ENCODE results near the gene RUNX1.

Gene RUNX1

DNA sequence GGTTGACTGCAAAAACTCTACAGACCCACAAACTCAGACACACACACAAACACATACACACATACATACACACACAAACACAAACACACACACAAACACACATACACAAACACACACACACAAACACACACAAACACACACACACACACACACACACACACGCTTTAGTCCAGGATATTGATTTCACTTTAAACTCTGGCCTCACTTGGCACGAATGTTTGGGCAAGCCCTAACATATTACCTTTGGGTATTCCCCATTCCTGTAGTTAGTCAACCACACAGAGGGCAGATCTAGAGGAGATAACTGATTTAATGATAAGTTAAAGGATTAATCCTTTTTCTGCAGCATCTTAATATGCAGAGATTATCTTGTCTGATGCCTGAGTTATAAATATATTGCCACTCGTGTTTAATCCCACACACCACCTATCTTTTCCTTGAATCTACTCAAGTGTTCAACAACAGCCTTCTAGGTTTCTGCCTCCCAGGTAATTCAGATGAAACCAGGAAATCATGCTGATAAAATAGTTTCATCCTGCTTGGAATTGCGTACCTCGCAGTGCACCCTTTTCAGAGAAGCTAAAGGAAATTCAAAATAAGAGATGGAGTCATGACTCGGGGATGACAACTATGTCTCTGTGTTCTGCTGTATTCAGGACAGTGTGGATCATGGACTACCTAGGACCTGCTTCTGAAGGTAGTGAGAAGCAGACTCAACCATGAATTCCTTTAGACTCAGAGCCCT is 14.5 kb upstream of the RUNX1 start:
- no peak overlapping the region for H3K4me3 ChIP-seq (ENCODE audit: low read depth, low read length)
- no peak for DNase-seq (ENCODE audit: low read depth)
- TF ChIP-seq, protein P1, sequence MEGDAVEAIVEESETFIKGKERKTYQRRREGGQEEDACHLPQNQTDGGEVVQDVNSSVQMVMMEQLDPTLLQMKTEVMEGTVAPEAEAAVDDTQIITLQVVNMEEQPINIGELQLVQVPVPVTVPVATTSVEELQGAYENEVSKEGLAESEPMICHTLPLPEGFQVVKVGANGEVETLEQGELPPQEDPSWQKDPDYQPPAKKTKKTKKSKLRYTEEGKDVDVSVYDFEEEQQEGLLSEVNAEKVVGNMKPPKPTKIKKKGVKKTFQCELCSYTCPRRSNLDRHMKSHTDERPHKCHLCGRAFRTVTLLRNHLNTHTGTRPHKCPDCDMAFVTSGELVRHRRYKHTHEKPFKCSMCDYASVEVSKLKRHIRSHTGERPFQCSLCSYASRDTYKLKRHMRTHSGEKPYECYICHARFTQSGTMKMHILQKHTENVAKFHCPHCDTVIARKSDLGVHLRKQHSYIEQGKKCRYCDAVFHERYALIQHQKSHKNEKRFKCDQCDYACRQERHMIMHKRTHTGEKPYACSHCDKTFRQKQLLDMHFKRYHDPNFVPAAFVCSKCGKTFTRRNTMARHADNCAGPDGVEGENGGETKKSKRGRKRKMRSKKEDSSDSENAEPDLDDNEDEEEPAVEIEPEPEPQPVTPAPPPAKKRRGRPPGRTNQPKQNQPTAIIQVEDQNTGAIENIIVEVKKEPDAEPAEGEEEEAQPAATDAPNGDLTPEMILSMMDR (IDR thresholded peaks at IDR 0.05; ENCODE audit: low read depth, low read length, missing control alignments), result no peak

DNA sequence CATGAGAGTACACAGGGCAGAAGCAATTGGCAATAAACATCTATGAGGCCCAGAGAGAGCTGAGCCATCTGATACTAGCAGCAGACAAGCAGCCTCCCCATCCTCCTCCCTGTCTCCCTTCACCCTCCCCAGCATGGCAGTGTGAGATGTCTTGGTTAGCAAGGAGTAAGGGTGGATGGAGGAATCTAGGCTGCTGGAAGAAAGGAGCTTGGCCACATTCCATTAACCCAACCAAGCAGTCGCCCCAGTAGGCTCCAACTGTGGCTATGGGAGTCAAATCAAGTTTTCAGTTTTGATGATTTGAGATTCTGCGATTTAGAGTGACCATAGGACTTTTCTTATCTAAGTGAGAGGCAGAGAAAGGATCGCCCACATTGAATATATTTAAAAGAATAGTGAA is 12.9 kb upstream of the RUNX1 start:
- TF ChIP-seq, protein P1 (IDR thresholded peaks at IDR 0.05; ENCODE audit: low read depth, low read length, missing control alignments), result no peak
- H3K4me3 ChIP-seq (ENCODE audit: low read depth, low read length), result no peak overlapping the region
- no peak for DNase-seq (ENCODE audit: low read depth)

DNA sequence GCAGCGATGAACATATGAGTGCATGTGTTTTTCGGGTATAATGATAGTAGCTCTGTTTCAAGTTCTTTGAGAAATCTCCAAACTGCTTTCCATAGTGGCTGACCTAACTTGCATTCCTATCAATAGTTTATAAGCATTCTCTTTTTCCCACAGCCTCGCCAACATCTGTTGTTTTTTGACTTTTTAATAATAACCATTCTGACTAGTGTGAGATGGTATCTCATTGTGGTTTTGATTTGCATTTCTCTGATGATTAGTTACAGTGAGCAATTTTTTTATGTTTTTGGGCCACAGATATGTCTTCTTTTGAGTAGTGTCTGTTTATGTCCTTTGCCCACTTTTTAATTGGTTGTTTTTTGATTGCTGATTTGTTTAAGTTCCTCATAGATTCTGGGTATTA is 10.6 kb upstream of the RUNX1 start:
- TF ChIP-seq, protein P1 (IDR thresholded peaks at IDR 0.05; ENCODE audit: low read depth, low read length, missing control alignments), result no peak
- H3K4me3 ChIP-seq (ENCODE audit: low read depth, low read length), result no peak overlapping the region
- no peak for DNase-seq (ENCODE audit: low read depth)

DNA sequence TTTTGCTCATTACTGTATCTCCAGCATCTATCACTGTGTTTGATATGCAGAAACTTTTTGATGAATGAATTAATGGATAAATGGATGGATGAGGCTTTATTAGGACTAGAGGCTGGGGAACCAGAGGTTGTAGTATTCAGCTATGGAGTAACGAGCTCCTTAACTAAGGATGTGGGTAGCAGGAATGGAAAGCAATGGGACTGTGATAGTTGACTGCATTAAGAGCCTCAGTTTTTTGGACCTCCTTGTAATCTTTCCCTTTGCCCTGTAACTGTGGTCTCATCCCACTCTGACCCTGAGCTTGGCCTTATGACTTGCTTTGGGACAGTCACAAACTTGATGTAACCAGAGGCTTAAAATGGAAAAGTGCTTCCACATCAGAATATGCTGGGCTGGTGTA is 9.0 kb upstream of the RUNX1 start:
- H3K4me3 ChIP-seq (ENCODE audit: low read depth, low read length), result no peak overlapping the region
- TF ChIP-seq, protein P1 (IDR thresholded peaks at IDR 0.05; ENCODE audit: low read depth, low read length, missing control alignments), result no peak
- no peak for DNase-seq (ENCODE audit: low read depth)

DNA sequence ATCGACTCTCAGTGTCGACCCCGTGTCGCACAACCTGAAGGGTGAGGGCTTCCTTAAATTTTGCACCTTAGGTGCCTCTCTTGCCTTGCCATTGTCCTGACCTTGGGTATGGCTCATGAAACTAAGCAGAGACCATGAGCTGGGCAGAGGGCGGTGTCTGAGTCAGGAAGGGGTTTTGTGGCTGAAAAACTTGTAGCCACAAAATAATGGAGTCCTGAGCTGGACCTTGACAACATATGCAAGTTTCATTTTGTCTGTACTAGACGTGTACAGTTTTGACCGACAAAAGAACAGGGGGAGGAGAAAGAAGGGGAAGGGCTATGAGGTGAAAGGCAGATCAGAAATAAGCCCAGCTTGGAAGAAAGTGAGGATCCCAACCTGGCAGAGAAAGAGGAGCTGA is 8.3 kb upstream of the RUNX1 start:
- TF ChIP-seq, protein P1 (IDR thresholded peaks at IDR 0.05; ENCODE audit: low read depth, low read length, missing control alignments), result no peak
- no peak overlapping the region for H3K4me3 ChIP-seq (ENCODE audit: low read depth, low read length)
- DNase-seq (ENCODE audit: low read depth), result no peak

DNA sequence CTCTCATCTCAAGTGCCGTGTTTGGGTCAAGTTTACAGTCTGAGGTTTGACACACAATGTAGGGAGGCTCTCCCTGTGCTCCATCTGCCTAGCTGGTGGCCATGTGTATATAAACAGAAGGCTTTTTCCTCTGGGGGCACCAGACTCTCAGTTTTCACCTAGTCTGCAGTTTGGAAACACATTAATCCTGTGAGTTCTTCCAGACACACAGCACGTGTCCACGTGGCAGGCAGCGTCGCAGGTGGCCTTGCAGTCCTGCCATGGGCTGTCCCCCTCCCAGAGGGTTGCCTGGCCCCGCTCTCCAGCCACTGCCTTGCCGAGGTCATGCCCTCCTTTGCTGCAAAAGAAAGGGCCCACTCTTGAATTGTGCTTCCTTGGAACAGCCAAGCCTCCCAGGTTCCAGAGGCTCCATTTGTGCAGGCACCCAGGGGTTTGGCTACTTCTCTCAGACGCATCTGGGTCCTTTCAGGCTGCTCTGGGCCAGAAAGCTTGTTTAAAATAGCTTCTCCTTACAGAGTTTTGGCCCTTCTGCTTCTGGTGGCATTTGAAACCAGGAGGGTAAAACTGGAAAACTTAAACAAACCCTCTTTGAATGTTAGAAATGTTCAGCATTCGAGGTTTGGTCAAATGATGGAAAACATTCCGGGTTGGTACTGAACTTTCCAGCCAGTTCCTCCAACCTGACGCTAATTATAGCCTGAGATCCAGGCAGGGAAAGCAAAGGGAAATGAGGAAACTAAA is 4.4 kb upstream of the RUNX1 start:
- no peak overlapping the region for H3K4me3 ChIP-seq (ENCODE audit: low read depth, low read length)
- TF ChIP-seq, protein P1 (IDR thresholded peaks at IDR 0.05; ENCODE audit: low read depth, low read length, missing control alignments), result no peak
- no peak for DNase-seq (ENCODE audit: low read depth)

Measured in GM12864 (cell line).